Measurements from ENCODE around the gene KIF18B. TPM values are rescaled to one million over a fixed set of nuclear protein-coding genes. Genes with fewer than 3 reads are reported as not detected.

KIF18B gene
- total and polyA plus RNA-seq, 9 donors = 0.10 to 0.79 (median 0.17) TPM; not detected in 3

DNA sequence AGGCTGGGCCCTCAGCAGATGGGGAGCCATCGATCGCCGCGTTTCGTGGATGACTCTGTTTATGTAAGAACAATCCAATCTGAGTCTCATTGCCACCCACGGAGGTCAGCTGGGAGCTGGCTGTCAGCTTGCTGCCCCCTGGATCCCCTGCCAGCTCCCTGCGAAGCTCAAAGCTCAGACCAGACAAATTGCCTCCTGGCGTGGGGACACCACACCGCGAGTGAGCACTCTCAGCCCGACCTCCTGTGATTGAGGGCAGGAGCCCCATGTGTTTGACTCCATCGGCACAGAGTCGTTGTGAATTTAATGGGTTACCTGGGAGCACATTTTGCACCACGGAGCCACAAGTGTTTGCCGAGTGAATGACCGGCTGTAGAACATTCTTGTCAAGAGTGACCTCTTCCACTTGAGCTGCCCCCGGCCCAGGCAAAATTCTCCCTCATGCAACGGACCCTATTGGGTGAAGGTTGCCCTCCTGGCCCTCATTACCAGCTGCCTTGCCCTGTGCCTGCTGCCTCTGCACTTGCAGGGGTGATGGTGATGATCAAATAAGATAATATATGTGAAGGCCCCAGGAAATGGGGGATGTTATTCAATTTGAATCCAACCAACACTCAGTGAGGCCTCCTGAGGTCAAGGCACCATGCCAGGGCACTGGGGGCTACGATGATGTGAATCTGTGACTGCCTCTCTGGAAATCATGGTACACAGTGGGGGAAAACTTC lies 24.7 kb downstream of the KIF18B start:
- TF ChIP-seq EP300 (IDR thresholded peaks at IDR 0.05) (no peak), POLR2A (IDR thresholded peaks at IDR 0.05) (no peak)
- TF ChIP-seq, protein P1, sequence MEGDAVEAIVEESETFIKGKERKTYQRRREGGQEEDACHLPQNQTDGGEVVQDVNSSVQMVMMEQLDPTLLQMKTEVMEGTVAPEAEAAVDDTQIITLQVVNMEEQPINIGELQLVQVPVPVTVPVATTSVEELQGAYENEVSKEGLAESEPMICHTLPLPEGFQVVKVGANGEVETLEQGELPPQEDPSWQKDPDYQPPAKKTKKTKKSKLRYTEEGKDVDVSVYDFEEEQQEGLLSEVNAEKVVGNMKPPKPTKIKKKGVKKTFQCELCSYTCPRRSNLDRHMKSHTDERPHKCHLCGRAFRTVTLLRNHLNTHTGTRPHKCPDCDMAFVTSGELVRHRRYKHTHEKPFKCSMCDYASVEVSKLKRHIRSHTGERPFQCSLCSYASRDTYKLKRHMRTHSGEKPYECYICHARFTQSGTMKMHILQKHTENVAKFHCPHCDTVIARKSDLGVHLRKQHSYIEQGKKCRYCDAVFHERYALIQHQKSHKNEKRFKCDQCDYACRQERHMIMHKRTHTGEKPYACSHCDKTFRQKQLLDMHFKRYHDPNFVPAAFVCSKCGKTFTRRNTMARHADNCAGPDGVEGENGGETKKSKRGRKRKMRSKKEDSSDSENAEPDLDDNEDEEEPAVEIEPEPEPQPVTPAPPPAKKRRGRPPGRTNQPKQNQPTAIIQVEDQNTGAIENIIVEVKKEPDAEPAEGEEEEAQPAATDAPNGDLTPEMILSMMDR (IDR thresholded peaks at IDR 0.05) = no peak
- intact Hi-C loops (cut with DNase I) = loop anchor here in 3 of 4 donors (5.0 to 10.0 kb wide), 4 partner anchors 99 to 274 kb away; partner anchors contain the start of gene PLCD3 (in 1 of the 3)
- Histone ChIP-seq H3K27ac (no peak overlapping the region), H3K4me1 (ENCODE audit: insufficient read depth) (no peaks in the 10 kb centered on the region), H3K36me3 (no peaks in the 10 kb centered on the region), H3K9me3 (no peaks in the 10 kb centered on the region), H3K27me3 (no peaks in the 10 kb centered on the region), H3K4me3 (no peak overlapping the region)
- 81 to 85% (median 81%) methylated on average over 19 of the region's 19 CpGs for WGBS, 3 donors
- DNase-seq = peak in 1 of 5 donors; percentile 31

DNA sequence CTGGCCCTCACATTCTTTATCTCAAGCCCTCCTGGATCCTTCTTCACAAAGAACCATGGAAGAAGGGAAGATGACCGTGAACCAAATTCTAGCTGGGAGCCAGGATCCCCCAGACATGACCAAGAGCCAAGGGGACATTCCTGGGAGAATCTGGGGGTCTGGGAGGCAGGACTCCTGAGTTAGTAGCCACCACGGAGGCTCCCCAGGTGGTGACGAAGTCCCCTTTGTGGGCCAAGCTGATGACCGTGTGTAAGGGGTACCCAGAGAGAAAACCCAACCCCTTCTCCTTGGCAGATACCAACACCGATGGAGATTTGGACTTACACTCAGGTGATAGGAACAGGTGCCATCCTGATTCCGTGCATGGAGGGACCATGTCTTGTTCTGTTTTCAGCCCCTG lies 25.4 kb downstream of the KIF18B start:
- Histone ChIP-seq H3K4me1 (ENCODE audit: insufficient read depth) (no peaks in the 10 kb centered on the region), H3K9me3 (no peaks in the 10 kb centered on the region), H3K36me3 (no peaks in the 10 kb centered on the region), H3K4me3 (no peak overlapping the region), H3K27ac (no peak overlapping the region), H3K27me3 (no peaks in the 10 kb centered on the region)
- 87 to 91% (median 90%) methylated on average over 6 of the region's 6 CpGs for WGBS, 3 donors
- TF ChIP-seq, protein P1 (IDR thresholded peaks at IDR 0.05) = no peak
- TF ChIP-seq EP300 (IDR thresholded peaks at IDR 0.05) (no peak), POLR2A (IDR thresholded peaks at IDR 0.05) (no peak)
- intact Hi-C loops (cut with DNase I) = loop anchor here in 3 of 4 donors (5.0 to 10.0 kb wide), 4 partner anchors 100 to 275 kb away; partner anchors contain the start of gene PLCD3 (in 1 of the 3)
- peak in 1 of 5 donors; percentile 19 for DNase-seq

DNA sequence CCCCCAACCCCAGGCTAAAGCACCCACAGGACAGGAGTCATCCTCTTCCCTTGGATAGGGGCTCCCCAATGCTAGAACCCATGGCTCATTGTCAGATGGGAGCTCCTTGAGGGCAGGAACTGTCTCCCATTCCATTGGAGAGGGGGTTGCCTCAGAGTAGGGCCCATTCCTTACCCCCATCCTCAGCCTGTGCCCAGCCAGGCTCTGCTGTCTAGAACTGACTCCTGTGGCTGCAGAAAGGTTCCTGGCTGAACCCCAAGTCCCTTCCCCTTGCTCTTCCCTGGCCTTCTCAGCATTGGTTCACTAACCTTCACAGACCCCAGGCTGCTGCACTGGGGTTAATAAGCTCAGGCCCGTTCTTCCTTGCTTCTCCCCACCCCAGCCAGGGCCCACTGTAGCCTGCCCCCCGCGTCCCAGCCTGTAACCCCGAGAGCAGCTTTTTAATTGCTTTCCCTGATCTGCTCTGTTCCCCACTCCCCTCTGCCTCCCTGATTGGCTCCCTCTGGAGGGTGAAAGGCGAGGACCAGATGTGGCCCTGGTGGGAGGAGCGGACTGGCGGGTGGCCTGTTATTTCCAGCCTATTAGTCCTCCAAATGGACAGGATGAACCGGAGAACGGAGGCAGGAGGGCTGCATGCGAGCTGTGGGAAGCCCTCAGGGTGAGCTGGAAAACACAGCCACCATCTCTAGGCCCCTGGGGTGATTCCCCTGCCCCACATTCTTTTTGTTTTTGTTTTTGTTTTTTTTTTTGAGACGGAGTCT lies 26.3 kb downstream of the KIF18B start:
- no peaks in the 10 kb centered on the region for H3K9me3 ChIP-seq
- no peaks in the 10 kb centered on the region for H3K27me3 ChIP-seq
- H3K27ac ChIP-seq = no peak overlapping the region
- 42 to 61% (median 57%) methylated on average over 11 of the region's 11 CpGs for WGBS, 3 donors
- H3K4me1 ChIP-seq (ENCODE audit: insufficient read depth) = no peaks in the 10 kb centered on the region
- H3K4me3 ChIP-seq = no peak overlapping the region
- intact Hi-C loops (cut with DNase I) = loop anchor here (2.0 to 10.0 kb wide), 7 partner anchors 99 to 276 kb away; partner anchors contain the start of gene PLCD3 (in 1 of the 4)
- DNase-seq = peak in 1 of 5 donors; percentile 44
- H3K36me3 ChIP-seq = no peaks in the 10 kb centered on the region
- TF ChIP-seq, protein P1 (IDR thresholded peaks at IDR 0.05) = no peak
- TF ChIP-seq EP300 (IDR thresholded peaks at IDR 0.05) = no peak
- TF ChIP-seq POLR2A (IDR thresholded peaks at IDR 0.05) = no peak

DNA sequence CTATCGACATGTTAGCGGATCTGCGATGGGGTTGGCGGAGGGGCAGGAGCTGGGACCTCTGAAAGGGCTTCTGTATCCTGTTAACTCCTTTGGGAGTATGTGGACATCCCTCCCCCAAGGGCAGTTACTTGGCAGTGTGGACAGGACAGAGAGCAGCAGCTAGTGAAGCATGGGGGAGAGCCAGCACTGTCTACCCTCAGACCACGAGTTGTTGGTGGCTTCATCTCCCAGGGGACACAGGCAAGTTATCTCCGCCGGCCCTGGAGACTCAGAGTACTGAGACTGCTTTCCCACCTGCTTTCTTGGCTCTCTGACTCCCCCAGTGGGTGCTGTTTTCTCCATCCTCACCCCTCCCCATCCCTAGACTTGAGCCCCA lies 27.0 kb downstream of the KIF18B start:
- 74 to 81% (median 78%) methylated on average over 7 of the region's 7 CpGs for WGBS, 3 donors
- peak in 2 of 5 donors; percentile 20 to 32 for DNase-seq
- no peaks in the 10 kb centered on the region for H3K4me1 ChIP-seq (ENCODE audit: insufficient read depth)
- TF ChIP-seq POLR2A (IDR thresholded peaks at IDR 0.05) = no peak
- TF ChIP-seq, protein P1 (IDR thresholded peaks at IDR 0.05) = no peak
- no peak for TF ChIP-seq EP300 (IDR thresholded peaks at IDR 0.05)
- H3K9me3 ChIP-seq = no peaks in the 10 kb centered on the region
- no peak overlapping the region for H3K4me3 ChIP-seq
- intact Hi-C loops (cut with DNase I) = loop anchor here (2.0 to 10.0 kb wide), 7 partner anchors 100 to 277 kb away; partner anchors contain the start of gene PLCD3 (in 1 of the 4)
- no peak overlapping the region for H3K27ac ChIP-seq
- H3K36me3 ChIP-seq = no peaks in the 10 kb centered on the region
- no peaks in the 10 kb centered on the region for H3K27me3 ChIP-seq
